ENCODE results near the gene TBC1D22B. TPM values are rescaled to one million over a fixed set of nuclear protein-coding genes. Genes with fewer than 3 reads are reported as not detected.

TBC1D22B gene
- total and polyA plus RNA-seq, 8 donors = 3.5 to 16.3 (median 6.2) TPM

DNA sequence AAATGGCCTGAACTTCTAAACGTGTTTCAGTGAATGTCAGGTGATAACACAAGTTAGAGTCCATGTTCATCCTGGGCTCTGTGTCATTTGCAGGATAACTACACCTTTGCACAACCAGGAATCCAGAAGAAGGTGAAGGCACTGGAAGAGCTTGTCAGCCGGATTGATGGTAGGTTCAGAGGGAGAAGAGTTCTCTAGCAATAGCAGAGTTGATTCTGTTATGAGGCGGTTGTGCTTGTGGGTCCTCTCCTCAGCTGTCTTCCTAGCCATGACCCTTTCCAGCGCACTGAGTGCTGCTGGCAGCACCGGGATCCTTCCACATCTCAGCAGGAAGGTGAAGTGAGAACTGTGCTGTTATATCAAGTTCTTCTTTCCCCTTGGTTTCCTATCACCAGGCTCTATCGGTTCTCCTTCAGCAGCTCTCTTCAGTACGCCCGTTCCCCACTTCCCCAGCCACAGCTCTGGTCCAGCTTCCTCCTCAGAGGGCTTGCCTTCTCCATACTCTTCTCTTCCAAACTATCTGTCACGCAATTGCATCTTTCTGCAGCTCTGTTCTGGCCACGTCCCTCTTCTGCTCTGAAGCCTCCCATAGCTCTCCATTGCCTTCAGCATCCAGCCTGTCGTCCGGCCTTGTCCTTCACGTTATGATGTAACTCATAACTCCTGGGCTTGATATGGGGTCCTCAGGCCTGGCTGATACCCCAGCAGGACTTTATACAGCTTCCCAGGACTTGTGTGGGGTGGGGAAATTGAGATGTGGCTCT, 56.3 kb downstream of the TBC1D22B start:
- H3K36me3 ChIP-seq = peaks cover 46 to 66% (median 64%) of the 10 kb centered on the region in 4 donors
- no peak overlapping the region for H3K27ac ChIP-seq
- peaks cover 0 to 4% (median 1%) of the 10 kb centered on the region in 4 donors for H3K4me1 ChIP-seq
- H3K27me3 ChIP-seq = no peaks in the 10 kb centered on the region
- H3K9me3 ChIP-seq = no peaks in the 10 kb centered on the region
- no peak for TF ChIP-seq POLR2AphosphoS5 (IDR thresholded peaks at IDR 0.05)
- TF ChIP-seq, protein P1, sequence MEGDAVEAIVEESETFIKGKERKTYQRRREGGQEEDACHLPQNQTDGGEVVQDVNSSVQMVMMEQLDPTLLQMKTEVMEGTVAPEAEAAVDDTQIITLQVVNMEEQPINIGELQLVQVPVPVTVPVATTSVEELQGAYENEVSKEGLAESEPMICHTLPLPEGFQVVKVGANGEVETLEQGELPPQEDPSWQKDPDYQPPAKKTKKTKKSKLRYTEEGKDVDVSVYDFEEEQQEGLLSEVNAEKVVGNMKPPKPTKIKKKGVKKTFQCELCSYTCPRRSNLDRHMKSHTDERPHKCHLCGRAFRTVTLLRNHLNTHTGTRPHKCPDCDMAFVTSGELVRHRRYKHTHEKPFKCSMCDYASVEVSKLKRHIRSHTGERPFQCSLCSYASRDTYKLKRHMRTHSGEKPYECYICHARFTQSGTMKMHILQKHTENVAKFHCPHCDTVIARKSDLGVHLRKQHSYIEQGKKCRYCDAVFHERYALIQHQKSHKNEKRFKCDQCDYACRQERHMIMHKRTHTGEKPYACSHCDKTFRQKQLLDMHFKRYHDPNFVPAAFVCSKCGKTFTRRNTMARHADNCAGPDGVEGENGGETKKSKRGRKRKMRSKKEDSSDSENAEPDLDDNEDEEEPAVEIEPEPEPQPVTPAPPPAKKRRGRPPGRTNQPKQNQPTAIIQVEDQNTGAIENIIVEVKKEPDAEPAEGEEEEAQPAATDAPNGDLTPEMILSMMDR (IDR thresholded peaks at IDR 0.05) = no peak
- no peak for TF ChIP-seq EP300 (IDR thresholded peaks at IDR 0.05)
- no peak for TF ChIP-seq POLR2A (IDR thresholded peaks at IDR 0.05)
- no peak for DNase-seq
- intact Hi-C loops (cut with DNase I; ENCODE audit: low total_unique reads) = no loop called here
- 89 to 93% (median 91%) methylated on average over 13 of the region's 13 CpGs for WGBS, 5 donors
- no peak overlapping the region for H3K4me3 ChIP-seq

DNA sequence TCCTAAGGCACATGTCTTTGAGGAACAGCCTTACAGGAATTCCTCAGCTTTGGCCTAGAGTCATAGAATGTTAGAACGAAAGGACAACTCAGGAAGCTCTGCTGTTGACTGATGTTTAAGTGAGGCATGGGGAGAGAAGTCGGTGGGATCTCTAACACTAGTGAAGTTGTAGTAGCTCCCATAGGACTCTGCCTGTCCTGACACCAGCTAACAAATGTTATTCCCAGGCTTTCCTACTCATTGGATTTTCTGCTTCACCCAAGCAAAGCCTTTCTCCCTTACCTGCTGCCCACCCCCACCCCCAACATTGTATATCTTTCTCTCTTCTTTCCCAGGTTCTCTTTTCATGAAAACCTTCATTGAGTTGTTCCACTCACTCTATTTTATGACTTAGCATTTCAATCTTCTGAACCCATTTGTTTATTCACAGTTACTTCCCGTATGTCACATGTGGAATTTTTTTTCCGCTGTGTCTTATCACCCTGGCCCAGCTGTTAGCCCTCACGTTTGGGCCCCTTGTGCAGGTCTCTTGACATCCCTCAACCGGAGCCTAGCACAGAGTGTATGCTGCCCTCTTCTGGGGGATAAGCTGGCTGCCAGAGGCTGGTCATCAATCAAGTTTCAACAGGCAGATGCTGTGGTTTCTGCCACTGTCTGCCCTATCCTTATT, 57.0 kb downstream of the TBC1D22B start:
- Histone ChIP-seq H3K9me3 (no peaks in the 10 kb centered on the region), H3K27ac (no peak overlapping the region), H3K36me3 (peaks cover 52 to 73% (median 71%) of the 10 kb centered on the region in 4 donors), H3K4me1 (no peaks in the 10 kb centered on the region), H3K4me3 (no peak overlapping the region), H3K27me3 (no peaks in the 10 kb centered on the region)
- intact Hi-C loops (cut with DNase I; ENCODE audit: low total_unique reads) = no loop called here
- 42 to 59% (median 47%) methylated on average over 6 of the region's 6 CpGs for WGBS, 5 donors
- TF ChIP-seq, protein P1 (IDR thresholded peaks at IDR 0.05) = peak in 4 of 7 experiments; percentile 10 to 26 (median 22)
- no peak for TF ChIP-seq POLR2A (IDR thresholded peaks at IDR 0.05)
- DNase-seq = peak; percentile 41 to 78

DNA sequence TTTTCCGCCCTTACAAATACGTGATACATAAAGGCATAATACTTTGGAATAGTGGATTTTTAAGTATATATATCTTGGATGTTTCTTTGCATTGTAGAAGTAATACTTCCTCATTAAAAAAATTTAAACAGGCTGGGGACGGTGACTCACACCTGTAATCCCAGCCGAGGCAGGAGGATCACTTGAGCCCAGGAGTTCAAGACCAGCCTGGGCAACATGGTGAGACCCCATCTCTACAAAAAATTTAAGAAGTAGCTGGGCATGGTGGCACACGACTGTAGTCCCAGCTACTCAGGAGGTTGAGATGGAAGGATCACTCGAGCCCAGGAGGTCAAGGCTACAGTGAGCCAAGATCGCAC, 57.6 kb downstream of the TBC1D22B start:
- TF ChIP-seq POLR2AphosphoS5 (IDR thresholded peaks at IDR 0.05) (no peak), EP300 (IDR thresholded peaks at IDR 0.05) (no peak), POLR2A (IDR thresholded peaks at IDR 0.05) (no peak)
- TF ChIP-seq, protein P1 (IDR thresholded peaks at IDR 0.05) = no peak
- intact Hi-C loops (cut with DNase I; ENCODE audit: low total_unique reads) = no loop called here
- no peak overlapping the region for H3K4me3 ChIP-seq
- 83 to 91% (median 88%) methylated on average over 7 of the region's 7 CpGs for WGBS, 5 donors
- H3K9me3 ChIP-seq = no peaks in the 10 kb centered on the region
- H3K4me1 ChIP-seq = no peaks in the 10 kb centered on the region
- no peak for DNase-seq
- no peak overlapping the region for H3K27ac ChIP-seq
- peaks cover 52 to 78% (median 77%) of the 10 kb centered on the region in 4 donors for H3K36me3 ChIP-seq
- H3K27me3 ChIP-seq = no peaks in the 10 kb centered on the region

DNA sequence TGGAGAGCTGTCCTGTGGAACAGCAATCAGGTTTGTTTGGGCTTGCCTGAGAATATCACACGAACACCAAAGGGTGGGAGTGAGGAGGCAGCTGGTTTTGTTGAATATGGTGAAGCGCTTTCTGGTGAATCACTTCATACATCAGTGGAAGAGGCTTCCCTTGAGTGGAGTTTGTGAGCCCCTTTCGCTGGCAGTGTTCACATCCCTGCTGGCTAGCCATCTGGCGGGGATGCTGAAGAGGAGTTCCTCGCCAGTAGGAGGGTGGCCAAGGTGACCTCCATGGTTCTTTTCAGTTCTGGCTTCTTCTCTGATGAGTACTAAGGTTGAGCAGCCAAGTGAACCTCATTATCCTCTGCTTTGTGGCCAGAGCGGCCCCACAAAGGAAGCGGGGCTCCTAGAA, 58.5 kb downstream of the TBC1D22B start:
- WGBS, 5 donors = 94 to 98% (median 97%) methylated on average over 7 of the region's 7 CpGs
- no peak overlapping the region for H3K27ac ChIP-seq
- no peaks in the 10 kb centered on the region for H3K9me3 ChIP-seq
- no peaks in the 10 kb centered on the region for H3K4me1 ChIP-seq
- DNase-seq = no peak
- H3K27me3 ChIP-seq = no peaks in the 10 kb centered on the region
- TF ChIP-seq, protein P1 (IDR thresholded peaks at IDR 0.05) = no peak
- no peak for TF ChIP-seq POLR2A (IDR thresholded peaks at IDR 0.05)
- TF ChIP-seq POLR2AphosphoS5 (IDR thresholded peaks at IDR 0.05) = no peak
- TF ChIP-seq EP300 (IDR thresholded peaks at IDR 0.05) = no peak
- peaks cover 60 to 88% (median 86%) of the 10 kb centered on the region in 4 donors for H3K36me3 ChIP-seq
- no peak overlapping the region for H3K4me3 ChIP-seq
- intact Hi-C loops (cut with DNase I; ENCODE audit: low total_unique reads) = no loop called here
